Measurements from ENCODE around the gene TFAP2C. TPM values are rescaled to one million over a fixed set of nuclear protein-coding genes. Genes with fewer than 3 reads are reported as not detected.

Gene TFAP2C
- total RNA-seq: not detected

GRCh38 chr20:56628873-56629463 is at the start of gene TFAP2C:
Gene TFAP2C, plus strand, starts transcription at chr20:56629306. Its CDS starts 239 bp downstream, at chr20:56629545.
- Mint-ChIP-seq H3K36me3 (no peaks in the 10 kb centered on the region), H3K4me3 (peak within 1 kb of the TSS; percentile 60), H3K9me3 (no peaks in the 10 kb centered on the region), H3K27me3 (peaks cover 88% of the 10 kb centered on the region), H3K4me1 (peaks cover 7% of the 10 kb centered on the region), H3K27ac (no peak within 1 kb of the TSS)
- POLR2A ChIA-PET: no interaction called here
- ATAC-seq (ENCODE audit: low read depth) (peak; percentile 70), DNase-seq (peak; percentile 61)

- H3K27ac Mint-ChIP-seq: no peak overlapping the region
- H3K27me3 Mint-ChIP-seq: peaks cover 6% of the 10 kb centered on the region
- H3K4me1 Mint-ChIP-seq: no peaks in the 10 kb centered on the region
- ATAC-seq (ENCODE audit: low read depth): no peak
- DNase-seq: no peak
- H3K4me3 Mint-ChIP-seq: no peak overlapping the region
- POLR2A ChIA-PET: no interaction called here
- H3K9me3 Mint-ChIP-seq: no peaks in the 10 kb centered on the region
- no peaks in the 10 kb centered on the region for H3K36me3 Mint-ChIP-seq
Measured at GRCh38 chr20:56580226-56580625, 48.9 kb upstream of the TFAP2C start.

DNA sequence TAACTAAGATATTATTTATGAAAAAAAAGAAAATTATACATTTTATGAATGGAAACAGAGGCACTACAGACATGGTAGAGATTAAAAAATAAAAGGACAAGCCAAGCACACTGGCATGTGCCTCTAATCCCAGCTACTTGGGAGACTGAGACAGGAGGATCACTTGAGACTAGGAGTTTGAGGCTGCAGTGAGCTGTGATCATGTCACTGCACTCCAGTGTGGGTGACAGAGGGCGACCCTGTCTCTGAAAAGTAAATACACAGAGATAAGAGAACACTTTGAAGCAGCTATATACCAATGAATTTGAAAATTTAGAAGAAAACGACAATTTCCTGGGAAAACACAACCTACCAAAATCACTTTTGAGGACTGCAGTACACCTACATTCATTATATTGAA is 47.4 kb upstream of the TFAP2C start:
- POLR2A ChIA-PET: no interaction called here
- no peaks in the 10 kb centered on the region for H3K4me1 Mint-ChIP-seq
- no peak for ATAC-seq (ENCODE audit: low read depth)

GRCh38 chr20:56582542-56582941 is 46.6 kb upstream of the TFAP2C start:
- peaks cover 6% of the 10 kb centered on the region for H3K27me3 Mint-ChIP-seq
- DNase-seq (no peak), ATAC-seq (ENCODE audit: low read depth) (no peak)
- no peaks in the 10 kb centered on the region for H3K9me3 Mint-ChIP-seq
- no peak overlapping the region for H3K4me3 Mint-ChIP-seq
- no peak overlapping the region for H3K27ac Mint-ChIP-seq
- POLR2A ChIA-PET: no interaction called here
- no peaks in the 10 kb centered on the region for H3K36me3 Mint-ChIP-seq
- H3K4me1 Mint-ChIP-seq: no peaks in the 10 kb centered on the region

More for the DNA sequence above, 47.4 kb upstream of the TFAP2C start:
- no peak overlapping the region for H3K4me3 Mint-ChIP-seq
- no peak overlapping the region for H3K27ac Mint-ChIP-seq
- H3K36me3 Mint-ChIP-seq: no peaks in the 10 kb centered on the region
- DNase-seq: no peak
- no peaks in the 10 kb centered on the region for H3K9me3 Mint-ChIP-seq
- H3K27me3 Mint-ChIP-seq: peaks cover 6% of the 10 kb centered on the region

- no peak for DNase-seq
- no peak overlapping the region for H3K4me3 Mint-ChIP-seq
- POLR2A ChIA-PET: no interaction called here
- no peak for ATAC-seq (ENCODE audit: low read depth)
- peaks cover 6% of the 10 kb centered on the region for H3K27me3 Mint-ChIP-seq
- no peaks in the 10 kb centered on the region for H3K9me3 Mint-ChIP-seq
- H3K4me1 Mint-ChIP-seq: no peaks in the 10 kb centered on the region
- no peaks in the 10 kb centered on the region for H3K36me3 Mint-ChIP-seq
- H3K27ac Mint-ChIP-seq: no peak overlapping the region
Measured at GRCh38 chr20:56584916-56585315, 44.2 kb upstream of the TFAP2C start.

DNA sequence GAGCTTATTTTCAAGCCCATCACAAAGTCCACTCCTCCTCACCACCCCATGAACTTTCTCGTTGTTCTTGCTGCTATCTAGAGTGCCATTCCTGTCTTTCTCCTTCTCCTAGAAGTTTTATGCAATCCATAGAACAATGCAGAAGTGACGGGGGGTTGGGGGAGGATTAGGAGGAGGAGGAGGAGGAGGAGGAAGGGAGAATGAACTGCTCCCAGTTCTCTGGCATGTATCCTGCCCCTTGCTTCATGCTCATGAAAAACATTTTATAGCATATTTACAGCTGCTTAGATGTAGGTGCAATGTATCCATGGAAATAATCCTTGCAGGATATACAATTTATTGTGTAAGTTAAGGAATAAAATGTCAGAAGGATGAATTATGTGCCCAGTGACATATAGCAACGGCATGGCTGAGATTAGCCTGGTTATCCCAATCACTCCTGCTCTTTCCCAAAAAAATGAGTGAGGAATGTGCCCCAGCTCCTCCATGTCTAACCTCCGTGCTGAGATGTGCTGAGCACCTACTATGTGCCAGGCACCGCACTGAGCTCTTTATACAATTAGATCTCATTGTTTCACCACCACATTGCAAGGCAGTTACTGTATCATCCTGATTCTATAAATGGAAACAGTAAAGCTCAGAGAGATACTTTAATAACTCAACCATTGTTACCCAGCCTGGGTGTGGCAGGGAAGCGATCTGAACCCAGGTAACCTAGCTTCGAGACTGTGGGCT is 41.6 kb upstream of the TFAP2C start:
- ATAC-seq (ENCODE audit: low read depth): no peak

DNA sequence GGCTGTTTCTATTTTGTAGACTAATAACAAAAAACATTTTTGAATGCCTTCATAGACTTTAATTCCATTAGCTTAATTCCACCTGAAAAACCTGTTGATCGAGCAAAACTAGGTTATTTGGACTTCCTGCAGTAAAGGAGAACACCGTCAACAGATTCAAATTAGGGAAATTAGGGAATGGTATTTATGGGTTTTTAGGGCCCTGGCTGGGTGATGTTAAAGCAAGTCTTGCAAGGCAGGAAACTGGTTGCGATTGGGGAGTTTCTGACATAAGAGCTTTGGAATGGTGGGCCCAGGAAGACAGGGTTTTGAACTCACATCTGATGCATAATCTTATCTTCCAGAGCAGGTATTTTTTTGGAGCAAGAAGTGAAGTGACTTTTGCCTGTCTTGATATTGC is 40.1 kb upstream of the TFAP2C start:
- Mint-ChIP-seq H3K4me1 (no peaks in the 10 kb centered on the region), H3K4me3 (no peak overlapping the region), H3K36me3 (no peaks in the 10 kb centered on the region), H3K9me3 (no peaks in the 10 kb centered on the region), H3K27me3 (no peaks in the 10 kb centered on the region), H3K27ac (no peak overlapping the region)
- POLR2A ChIA-PET: no interaction called here
- ATAC-seq (ENCODE audit: low read depth): no peak
- DNase-seq: no peak

More for the DNA sequence above, 41.6 kb upstream of the TFAP2C start:
- no peak overlapping the region for H3K27ac Mint-ChIP-seq
- H3K4me1 Mint-ChIP-seq: no peaks in the 10 kb centered on the region
- no peaks in the 10 kb centered on the region for H3K27me3 Mint-ChIP-seq
- H3K36me3 Mint-ChIP-seq: no peaks in the 10 kb centered on the region
- no peaks in the 10 kb centered on the region for H3K9me3 Mint-ChIP-seq
- POLR2A ChIA-PET: no interaction called here
- no peak for DNase-seq
- H3K4me3 Mint-ChIP-seq: no peak overlapping the region

- ATAC-seq (ENCODE audit: low read depth): no peak
- Mint-ChIP-seq H3K27me3 (no peaks in the 10 kb centered on the region), H3K4me3 (no peak overlapping the region), H3K36me3 (no peaks in the 10 kb centered on the region), H3K4me1 (no peaks in the 10 kb centered on the region), H3K27ac (no peak overlapping the region), H3K9me3 (no peaks in the 10 kb centered on the region)
- POLR2A ChIA-PET: no interaction called here
- no peak for DNase-seq
Measured at GRCh38 chr20:56589633-56590032, 39.5 kb upstream of the TFAP2C start.

DNA sequence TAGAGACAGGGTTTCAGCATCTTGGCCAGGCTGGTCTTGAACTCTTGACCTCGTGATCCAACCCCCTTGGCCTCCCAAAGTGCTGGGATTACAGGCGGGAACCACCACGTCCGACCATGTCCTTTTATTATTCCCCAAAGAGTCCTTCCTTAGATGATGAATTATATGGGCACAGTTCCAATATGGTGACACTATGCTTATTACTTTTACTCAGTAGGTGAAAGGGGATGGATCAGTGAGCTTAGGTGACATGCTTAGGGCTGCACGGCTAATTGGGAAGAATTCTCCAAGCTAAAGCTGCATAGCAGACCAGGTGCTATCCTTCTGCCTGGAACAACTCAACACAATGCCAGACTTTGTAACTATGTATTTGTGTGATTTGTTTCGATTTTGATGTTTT is 38.2 kb upstream of the TFAP2C start:
- ATAC-seq (ENCODE audit: low read depth): no peak
- POLR2A ChIA-PET: no interaction called here
- Mint-ChIP-seq H3K27me3 (no peaks in the 10 kb centered on the region), H3K4me1 (no peaks in the 10 kb centered on the region), H3K9me3 (no peaks in the 10 kb centered on the region), H3K36me3 (no peaks in the 10 kb centered on the region), H3K27ac (no peak overlapping the region), H3K4me3 (no peak overlapping the region)
- DNase-seq: no peak

DNA sequence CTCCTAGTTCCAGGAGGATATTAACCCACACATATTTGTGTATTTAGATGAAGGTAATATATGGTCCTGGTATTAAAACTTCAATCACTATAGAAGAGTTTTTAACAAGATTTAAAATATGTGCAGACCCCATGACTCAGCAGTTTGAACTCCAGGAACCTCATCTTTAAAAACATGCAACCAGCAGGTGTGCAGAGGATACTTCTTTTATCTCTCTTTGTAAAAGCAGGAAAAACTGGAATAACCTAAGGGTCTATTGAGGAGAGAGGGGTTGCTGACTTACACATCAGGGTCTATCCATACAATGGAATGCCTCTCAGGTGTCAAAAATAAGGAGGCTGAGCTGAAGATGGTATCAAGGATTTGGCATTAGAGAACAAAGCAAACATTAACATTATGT is 36.9 kb upstream of the TFAP2C start:
- DNase-seq (no peak), ATAC-seq (ENCODE audit: low read depth) (no peak)
- no peak overlapping the region for H3K27ac Mint-ChIP-seq
- H3K4me3 Mint-ChIP-seq: no peak overlapping the region
- no peaks in the 10 kb centered on the region for H3K36me3 Mint-ChIP-seq
- POLR2A ChIA-PET: no interaction called here
- peaks cover 4% of the 10 kb centered on the region for H3K27me3 Mint-ChIP-seq
- no peaks in the 10 kb centered on the region for H3K4me1 Mint-ChIP-seq
- no peaks in the 10 kb centered on the region for H3K9me3 Mint-ChIP-seq

GRCh38 chr20:56592817-56593216 is 36.3 kb upstream of the TFAP2C start:
- no peak for DNase-seq
- Mint-ChIP-seq H3K4me1 (no peaks in the 10 kb centered on the region), H3K36me3 (no peaks in the 10 kb centered on the region), H3K27me3 (peaks cover 4% of the 10 kb centered on the region), H3K4me3 (no peak overlapping the region), H3K9me3 (no peaks in the 10 kb centered on the region), H3K27ac (no peak overlapping the region)
- POLR2A ChIA-PET: no interaction called here
- no peak for ATAC-seq (ENCODE audit: low read depth)

DNA sequence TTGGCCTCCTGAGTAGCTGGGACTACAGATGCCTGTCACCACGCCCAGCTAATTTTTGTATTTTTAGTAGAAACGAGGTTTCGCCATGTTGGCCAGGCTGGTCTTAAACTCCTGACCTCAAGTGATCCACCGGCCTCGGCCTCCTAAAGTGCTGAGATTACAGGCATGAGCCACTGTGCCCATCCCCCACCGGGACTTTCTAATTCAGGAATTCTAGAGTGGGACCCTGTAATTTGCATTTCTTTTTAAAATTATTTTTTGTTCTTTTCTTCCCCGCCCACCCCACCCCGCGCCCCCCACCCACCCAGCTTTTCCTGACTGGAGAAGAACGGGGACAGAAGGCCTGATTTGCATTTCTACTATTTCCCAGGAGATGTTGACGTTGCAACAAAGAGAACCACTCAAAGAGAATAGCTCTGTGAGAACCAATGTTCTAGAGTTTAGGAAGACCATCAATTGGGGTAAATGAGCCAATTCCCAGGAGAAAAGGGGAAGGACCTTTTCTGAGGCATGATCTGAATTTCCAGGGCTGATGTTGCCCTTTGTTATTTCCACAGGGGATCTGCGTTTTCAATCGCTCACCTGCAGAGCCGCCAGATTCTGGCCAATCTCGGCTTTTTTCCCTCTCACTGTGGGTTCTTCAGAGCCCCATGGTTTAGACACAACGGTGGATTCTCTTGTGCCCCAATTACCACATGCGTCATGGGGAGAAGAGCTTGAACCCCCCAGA is 33.2 kb upstream of the TFAP2C start:
- Mint-ChIP-seq H3K9me3 (no peaks in the 10 kb centered on the region), H3K4me1 (no peaks in the 10 kb centered on the region), H3K27ac (no peak overlapping the region), H3K27me3 (peaks cover 4% of the 10 kb centered on the region), H3K36me3 (no peaks in the 10 kb centered on the region), H3K4me3 (no peak overlapping the region)
- ATAC-seq (ENCODE audit: low read depth) (no peak), DNase-seq (no peak)
- POLR2A ChIA-PET: no interaction called here

- Mint-ChIP-seq H3K27ac (no peak overlapping the region), H3K36me3 (no peaks in the 10 kb centered on the region), H3K27me3 (peaks cover 4% of the 10 kb centered on the region), H3K9me3 (no peaks in the 10 kb centered on the region), H3K4me3 (no peak overlapping the region), H3K4me1 (no peaks in the 10 kb centered on the region)
- ATAC-seq (ENCODE audit: low read depth) (no peak), DNase-seq (no peak)
- POLR2A ChIA-PET: no interaction called here
Measured at GRCh38 chr20:56601166-56601565, 27.9 kb upstream of the TFAP2C start.

- Mint-ChIP-seq H3K4me1 (no peaks in the 10 kb centered on the region), H3K4me3 (no peak overlapping the region), H3K9me3 (no peaks in the 10 kb centered on the region), H3K36me3 (no peaks in the 10 kb centered on the region), H3K27me3 (no peaks in the 10 kb centered on the region), H3K27ac (no peak overlapping the region)
- POLR2A ChIA-PET: no interaction called here
- no peak for ATAC-seq (ENCODE audit: low read depth)
- DNase-seq: no peak
Measured at GRCh38 chr20:56604673-56605072, 24.4 kb upstream of the TFAP2C start.
